PC-3 (cell line): ENCODE measurements around the gene SLC35A2.

ENCODE experiments used
- CTCF ChIP-seq: fragments of 300-600 bp; sonication (generic); conservative IDR thresholded peaks from 2 replicates; pipeline ENCODE4 v1.5.1; 2017; ENCODE audit warnings: antibody characterized with exemption, low read depth, mild to moderate bottlenecking, low read length
- EZH2phosphoT487 ChIP-seq: fragments of 300-600 bp; sonication (generic); IDR thresholded peaks from 2 replicates; pipeline ENCODE4 v1.6.1; 2018; ENCODE audit warnings: mild to moderate bottlenecking, antibody characterized with exemption, low read length, borderline replicate concordance

GRCh38 chrX:48901069-48901468 is 10.4 kb downstream of the SLC35A2 start:
- TF ChIP-seq EZH2phosphoT487 = no peak
- no peak for TF ChIP-seq CTCF
